Measurements from ENCODE around the gene TRIM34.

Gene TRIM34

GRCh38 chr11:5663511-5663910 lies 38.7 kb downstream of the TRIM34 start:
- TF ChIP-seq GATA3 (IDR thresholded peaks at IDR 0.05; ENCODE audit: low read depth, low read length) (no peak), GATA2 (IDR thresholded peaks at IDR 0.05; ENCODE audit: low read depth, low read length) (no peak)

GRCh38 chr11:5665051-5665570 lies 40.3 kb downstream of the TRIM34 start:
- no peak for TF ChIP-seq GATA3 (IDR thresholded peaks at IDR 0.05; ENCODE audit: low read depth, low read length)

GRCh38 chr11:5665746-5666401 lies 41.1 kb downstream of the TRIM34 start:
- TF ChIP-seq GATA2 (IDR thresholded peaks at IDR 0.05; ENCODE audit: low read depth, low read length) (no peak), GATA3 (IDR thresholded peaks at IDR 0.05; ENCODE audit: low read depth, low read length) (no peak)

- TF ChIP-seq GATA3 (IDR thresholded peaks at IDR 0.05; ENCODE audit: low read depth, low read length) (no peak), GATA2 (IDR thresholded peaks at IDR 0.05; ENCODE audit: low read depth, low read length) (no peak)
Observed at GRCh38 chr11:5666402-5666793, 41.6 kb downstream of the TRIM34 start.

GRCh38 chr11:5671831-5672230 lies 47.0 kb downstream of the TRIM34 start:
- no peak for TF ChIP-seq GATA2 (IDR thresholded peaks at IDR 0.05; ENCODE audit: low read depth, low read length)
- TF ChIP-seq GATA3 (IDR thresholded peaks at IDR 0.05; ENCODE audit: low read depth, low read length) = no peak

GRCh38 chr11:5674391-5674790 lies 49.6 kb downstream of the TRIM34 start:
- no peak for TF ChIP-seq GATA3 (IDR thresholded peaks at IDR 0.05; ENCODE audit: low read depth, low read length)
- TF ChIP-seq GATA2 (IDR thresholded peaks at IDR 0.05; ENCODE audit: low read depth, low read length) = no peak

DNA sequence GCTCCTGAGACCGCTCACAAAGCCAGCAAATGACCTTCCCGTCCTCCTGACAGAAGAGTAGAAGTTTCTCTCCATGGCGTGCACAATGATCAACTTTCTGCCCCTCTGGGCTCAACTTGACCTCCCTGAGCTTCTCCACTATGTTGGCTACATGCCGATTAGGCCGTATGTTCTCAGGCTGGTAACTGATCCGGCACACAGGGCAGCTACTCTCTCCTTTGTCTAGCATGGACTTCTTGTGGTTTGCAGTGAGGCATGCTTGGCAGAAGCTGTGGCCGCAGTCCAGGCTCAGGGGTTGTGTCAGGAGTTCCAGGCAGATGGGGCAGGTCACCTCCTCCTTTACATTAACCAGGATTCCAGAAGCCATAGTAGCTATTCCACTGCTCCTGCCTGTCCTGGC lies 55.0 kb downstream of the TRIM34 start:
- no peak for TF ChIP-seq GATA3 (IDR thresholded peaks at IDR 0.05; ENCODE audit: low read depth, low read length)
- TF ChIP-seq GATA2 (IDR thresholded peaks at IDR 0.05; ENCODE audit: low read depth, low read length) = no peak

GRCh38 chr11:5684036-5684645 lies 59.3 kb downstream of the TRIM34 start:
- no peak for TF ChIP-seq GATA2 (IDR thresholded peaks at IDR 0.05; ENCODE audit: low read depth, low read length)
- no peak for TF ChIP-seq GATA3 (IDR thresholded peaks at IDR 0.05; ENCODE audit: low read depth, low read length)

DNA sequence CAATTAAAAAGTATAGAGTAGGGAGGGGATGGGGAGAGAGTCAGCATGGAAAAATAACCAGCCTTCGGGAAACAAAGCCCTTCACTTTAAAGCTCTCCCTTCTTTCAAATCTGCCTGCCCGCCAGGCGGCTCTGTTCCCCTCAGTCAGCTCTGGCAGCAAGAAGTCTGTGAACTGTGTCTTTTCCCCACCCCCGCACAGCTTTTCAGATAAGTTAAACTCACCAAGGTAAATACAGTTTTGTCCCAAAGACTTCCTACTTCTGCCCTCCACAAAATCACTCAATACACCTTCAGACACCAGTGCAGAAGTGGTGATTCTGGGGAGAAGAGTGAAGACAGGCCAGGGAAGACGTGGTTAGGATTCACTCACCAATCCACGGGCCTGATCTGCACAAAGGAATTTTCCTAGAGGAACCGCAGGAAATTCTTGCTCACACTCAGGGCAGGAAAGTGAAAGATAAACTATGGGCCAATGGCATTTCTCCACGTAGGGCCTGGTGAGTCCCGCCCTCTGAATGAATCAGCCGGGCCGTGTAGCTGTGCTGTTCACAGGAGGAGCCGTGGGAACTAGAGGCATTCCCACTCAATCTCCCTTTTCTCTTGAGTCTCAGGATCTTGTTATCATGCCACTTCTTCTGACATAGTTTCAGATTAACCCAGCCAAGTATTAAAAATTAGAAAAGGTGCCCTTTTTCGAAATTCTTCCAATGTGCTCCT lies 60.0 kb downstream of the TRIM34 start, which contains the start of gene TRIM5:
Gene TRIM5 (minus strand): TSS at position 429 of the 717 bp plus-strand sequence. CDS start 4,897 bp downstream, outside the sequence.
- TF ChIP-seq GATA2 (IDR thresholded peaks at IDR 0.05; ENCODE audit: low read depth, low read length) (no peak), GATA3 (IDR thresholded peaks at IDR 0.05; ENCODE audit: low read depth, low read length) (no peak)

DNA sequence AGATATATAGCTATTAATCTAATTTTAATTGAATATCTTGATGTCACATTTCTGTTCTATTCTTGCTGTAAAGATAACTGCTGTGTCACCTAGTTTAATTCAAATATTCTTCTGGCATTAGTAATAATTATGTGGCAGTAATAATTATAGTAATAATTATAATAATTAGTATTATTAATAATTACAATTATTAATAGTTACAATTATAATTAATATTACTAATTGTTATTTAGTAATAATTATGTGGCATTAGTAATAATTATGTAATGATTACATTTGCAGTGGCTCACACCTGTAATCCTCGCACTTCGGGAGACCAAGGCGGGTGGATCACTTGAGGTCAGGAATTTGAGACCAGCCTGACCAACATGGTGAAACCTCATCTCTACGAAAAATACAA lies 61.6 kb downstream of the TRIM34 start:
- TF ChIP-seq GATA2 (IDR thresholded peaks at IDR 0.05; ENCODE audit: low read depth, low read length) (no peak), GATA3 (IDR thresholded peaks at IDR 0.05; ENCODE audit: low read depth, low read length) (no peak)

DNA sequence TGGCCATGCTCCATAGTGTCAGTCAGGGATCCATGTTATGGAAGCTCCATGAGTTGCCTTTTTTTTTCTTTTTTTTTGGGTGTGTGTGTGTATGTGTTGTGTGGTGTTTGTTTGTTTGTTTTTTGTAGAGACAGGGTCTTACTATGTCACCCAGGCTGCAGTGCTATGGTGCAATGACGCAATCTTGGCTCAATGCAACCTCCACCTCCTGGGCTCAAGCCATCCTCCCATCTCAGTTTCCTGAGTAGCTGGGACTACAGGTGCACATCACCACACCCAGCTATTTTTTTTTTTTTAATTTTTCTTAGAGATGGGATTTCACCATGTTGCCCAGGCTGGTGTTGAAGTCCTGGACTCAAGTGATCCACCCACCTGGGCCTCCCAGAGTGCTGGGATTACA lies 63.7 kb downstream of the TRIM34 start:
- TF ChIP-seq GATA2 (IDR thresholded peaks at IDR 0.05; ENCODE audit: low read depth, low read length) (no peak), GATA3 (IDR thresholded peaks at IDR 0.05; ENCODE audit: low read depth, low read length) (no peak)

DNA sequence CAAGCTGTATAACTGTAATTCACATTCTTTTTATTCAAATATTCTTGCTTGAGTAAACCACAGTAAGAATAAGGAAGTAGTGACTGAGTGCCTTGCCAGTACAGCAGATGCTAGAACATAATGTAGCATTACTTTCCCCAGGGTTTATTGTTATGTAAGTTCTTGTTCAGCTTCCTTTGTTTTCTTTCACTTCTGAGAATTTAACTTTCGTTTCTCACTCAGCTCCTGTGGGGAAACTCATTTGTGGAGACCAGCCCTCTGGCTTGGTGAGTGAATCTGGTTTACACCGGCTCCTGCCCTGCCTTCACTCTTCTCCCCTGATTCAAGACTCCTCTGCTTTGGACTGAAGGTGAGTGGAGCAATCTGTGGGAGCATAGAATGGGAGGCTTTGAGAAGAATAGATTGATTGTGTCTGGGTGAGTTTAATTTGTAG lies 64.8 kb downstream of the TRIM34 start, which contains the start of gene TRIM22:
Gene TRIM22 (plus strand): TSS at position 240 of the 433 bp plus-strand sequence. CDS start 6,443 bp downstream, outside the sequence.
- no peak for TF ChIP-seq GATA3 (IDR thresholded peaks at IDR 0.05; ENCODE audit: low read depth, low read length)

GRCh38 chr11:5690216-5690615 lies 65.4 kb downstream of the TRIM34 start:
- TF ChIP-seq GATA3 (IDR thresholded peaks at IDR 0.05; ENCODE audit: low read depth, low read length) = no peak
- no peak for TF ChIP-seq GATA2 (IDR thresholded peaks at IDR 0.05; ENCODE audit: low read depth, low read length)

- TF ChIP-seq GATA3 (IDR thresholded peaks at IDR 0.05; ENCODE audit: low read depth, low read length) (no peak), GATA2 (IDR thresholded peaks at IDR 0.05; ENCODE audit: low read depth, low read length) (no peak)
Observed at GRCh38 chr11:5690736-5691135, 65.9 kb downstream of the TRIM34 start.

Data from SH-SY5Y (cell line).